Activated CD4-positive, alpha-beta T cell treated with anti-CD3 and anti-CD28 coated beads, Interleukin-2, amount 50 U/mL, for 24 hours (primary cell): ENCODE results near the gene PLCL2.
"Not testable (repeated sequence)": the region's sequence is repeated elsewhere in the genome, so short reads cannot be mapped to it uniquely, and the experiment has no call there.

ENCODE experiments used
- DNase-seq, 2 donors: peaks; one replicate each; pipeline ENCODE4 v3.0.0-alpha.2; 2020; ENCODE audit warnings: low read depth in 1 of 2, low spot score in 1 of 2

The PLCL2 gene

GRCh38 chr3:17111586-17111985 is 226.8 kb downstream of the PLCL2 start:
- no peak for DNase-seq

GRCh38 chr3:17115186-17115585 is 230.4 kb downstream of the PLCL2 start:
- DNase-seq, result no peak

GRCh38 chr3:17116007-17116600 is 231.3 kb downstream of the PLCL2 start:
- DNase-seq, result no peak

- no peak for DNase-seq
Observed at GRCh38 chr3:17118771-17119170, 234.0 kb downstream of the PLCL2 start.

GRCh38 chr3:17119201-17120072 is 234.7 kb downstream of the PLCL2 start:
- no peak for DNase-seq

- no peak for DNase-seq
Observed at GRCh38 chr3:17120115-17120514, 235.4 kb downstream of the PLCL2 start.

- no peak for DNase-seq
Observed at GRCh38 chr3:17121336-17121735, 236.6 kb downstream of the PLCL2 start.

GRCh38 chr3:17122758-17123157 is 238.0 kb downstream of the PLCL2 start:
- DNase-seq, result no peak

GRCh38 chr3:17125738-17126442 is 241.1 kb downstream of the PLCL2 start:
- DNase-seq, result no peak

- not testable (repeated sequence) for DNase-seq
Observed at GRCh38 chr3:17128671-17129070, 243.9 kb downstream of the PLCL2 start.

GRCh38 chr3:17129556-17129955 is 244.8 kb downstream of the PLCL2 start:
- DNase-seq, result no peak

GRCh38 chr3:17130956-17131355 is 246.2 kb downstream of the PLCL2 start:
- no peak for DNase-seq

- DNase-seq, result no peak
Observed at GRCh38 chr3:17132286-17133115, 247.7 kb downstream of the PLCL2 start.

GRCh38 chr3:17133632-17134545 is 249.1 kb downstream of the PLCL2 start:
- no peak for DNase-seq

GRCh38 chr3:17135696-17136095 is 250.9 kb downstream of the PLCL2 start:
- no peak for DNase-seq

GRCh38 chr3:17136136-17136721 is 251.5 kb downstream of the PLCL2 start:
- DNase-seq, result no peak

GRCh38 chr3:17137321-17137826 is 252.6 kb downstream of the PLCL2 start:
- DNase-seq, result no peak

- no peak for DNase-seq
Observed at GRCh38 chr3:17138246-17139039, 253.7 kb downstream of the PLCL2 start.
